ENCODE data around the gene USP6NL. TPM values are rescaled to one million over a fixed set of nuclear protein-coding genes. Genes with fewer than 3 reads are reported as not detected.

Gene USP6NL
- total and polyA plus RNA-seq, 9 of the 15 experiments (the other 6 are each of a cell fraction or from before 2014, with no cell fraction given), result 3.2 to 26.6 (median 19.8) TPM

- TF ChIP-seq E2F6 (IDR thresholded peaks at IDR 0.05; ENCODE audit: borderline replicate concordance in 1 of 2, extremely low read depth in 1 of 2, insufficient read depth in 1 of 2, insufficient read length in 1 of 2, low read depth in 1 of 2, low read length in 1 of 2, poor library complexity in 1 of 2, severe bottlenecking in 1 of 2) (no peak), ZFX (CRISPR knock-in tag; IDR thresholded peaks at IDR 0.05) (no peak), NFXL1 (CRISPR knock-in tag; IDR thresholded peaks at IDR 0.05) (no peak), CHD7 (IDR thresholded peaks at IDR 0.05; ENCODE audit: low read depth, low read length) (no peak), ETV6 (IDR thresholded peaks at IDR 0.05; ENCODE audit: borderline replicate concordance in 1 of 2, low read depth in 2 of 2, low read length in 1 of 2) (no peak), ETV6 (CRISPR knock-in tag; IDR thresholded peaks at IDR 0.05; ENCODE audit: borderline replicate concordance) (no peak), JUN (IDR thresholded peaks at IDR 0.05; ENCODE audit: borderline replicate concordance, low read depth, low read length) (no peak), JUN (CRISPR knock-in tag; IDR thresholded peaks at IDR 0.05; ENCODE audit: borderline replicate concordance) (no peak), RBM25 (IDR thresholded peaks at IDR 0.05; ENCODE audit: low read depth, low read length, severe bottlenecking) (no peak), ERF (CRISPR knock-in tag; IDR thresholded peaks at IDR 0.05) (no peak)
- TF ChIP-seq, protein P1, sequence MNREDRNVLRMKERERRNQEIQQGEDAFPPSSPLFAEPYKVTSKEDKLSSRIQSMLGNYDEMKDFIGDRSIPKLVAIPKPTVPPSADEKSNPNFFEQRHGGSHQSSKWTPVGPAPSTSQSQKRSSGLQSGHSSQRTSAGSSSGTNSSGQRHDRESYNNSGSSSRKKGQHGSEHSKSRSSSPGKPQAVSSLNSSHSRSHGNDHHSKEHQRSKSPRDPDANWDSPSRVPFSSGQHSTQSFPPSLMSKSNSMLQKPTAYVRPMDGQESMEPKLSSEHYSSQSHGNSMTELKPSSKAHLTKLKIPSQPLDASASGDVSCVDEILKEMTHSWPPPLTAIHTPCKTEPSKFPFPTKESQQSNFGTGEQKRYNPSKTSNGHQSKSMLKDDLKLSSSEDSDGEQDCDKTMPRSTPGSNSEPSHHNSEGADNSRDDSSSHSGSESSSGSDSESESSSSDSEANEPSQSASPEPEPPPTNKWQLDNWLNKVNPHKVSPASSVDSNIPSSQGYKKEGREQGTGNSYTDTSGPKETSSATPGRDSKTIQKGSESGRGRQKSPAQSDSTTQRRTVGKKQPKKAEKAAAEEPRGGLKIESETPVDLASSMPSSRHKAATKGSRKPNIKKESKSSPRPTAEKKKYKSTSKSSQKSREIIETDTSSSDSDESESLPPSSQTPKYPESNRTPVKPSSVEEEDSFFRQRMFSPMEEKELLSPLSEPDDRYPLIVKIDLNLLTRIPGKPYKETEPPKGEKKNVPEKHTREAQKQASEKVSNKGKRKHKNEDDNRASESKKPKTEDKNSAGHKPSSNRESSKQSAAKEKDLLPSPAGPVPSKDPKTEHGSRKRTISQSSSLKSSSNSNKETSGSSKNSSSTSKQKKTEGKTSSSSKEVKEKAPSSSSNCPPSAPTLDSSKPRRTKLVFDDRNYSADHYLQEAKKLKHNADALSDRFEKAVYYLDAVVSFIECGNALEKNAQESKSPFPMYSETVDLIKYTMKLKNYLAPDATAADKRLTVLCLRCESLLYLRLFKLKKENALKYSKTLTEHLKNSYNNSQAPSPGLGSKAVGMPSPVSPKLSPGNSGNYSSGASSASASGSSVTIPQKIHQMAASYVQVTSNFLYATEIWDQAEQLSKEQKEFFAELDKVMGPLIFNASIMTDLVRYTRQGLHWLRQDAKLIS (CRISPR knock-in tag; IDR thresholded peaks at IDR 0.05), result no peak
Measured at GRCh38 chr10:11587722-11588259, 23.7 kb downstream of the USP6NL start (continued).
